G401.6 (cell line): ENCODE results near the gene HLA-F.

Source experiments
- FAIRE-seq: peaks from 2 replicates; lab custom pipeline; 2012; peaks lifted over from hg19 to GRCh38; lab: Jason Lieb, UNC

The HLA-F gene

GRCh38 chr6:29723262-29723665 lies at the start of gene HLA-F:
HLA-F (plus strand) TSS chr6:29723434; CDS start chr6:29723464, 30 bp downstream.
- no peak for FAIRE-seq

- FAIRE-seq = no peak
These were observed 49.2 kb upstream of the HLA-F start for GRCh38 chr6:29674008-29674407.

GRCh38 chr6:29675561-29675960 lies 47.7 kb upstream of the HLA-F start:
- FAIRE-seq = no peak

GRCh38 chr6:29676981-29677601 lies 46.1 kb upstream of the HLA-F start:
- FAIRE-seq = no peak

GRCh38 chr6:29678114-29678513 lies 45.1 kb upstream of the HLA-F start:
- no peak for FAIRE-seq

GRCh38 chr6:29679962-29680361 lies 43.3 kb upstream of the HLA-F start:
- FAIRE-seq = no peak

GRCh38 chr6:29680416-29680815 lies 42.8 kb upstream of the HLA-F start:
- no peak for FAIRE-seq

- FAIRE-seq = no peak
These were observed 42.3 kb upstream of the HLA-F start, which contains the start of gene ZFP57 for GRCh38 chr6:29680904-29681303. ZFP57 (minus strand) TSS chr6:29681152; CDS start chr6:29677003, 4,149 bp downstream.

GRCh38 chr6:29681811-29682210 lies 41.4 kb upstream of the HLA-F start:
- FAIRE-seq = no peak

GRCh38 chr6:29685718-29686326 lies 37.4 kb upstream of the HLA-F start:
- no peak for FAIRE-seq

GRCh38 chr6:29694637-29695036 lies 28.6 kb upstream of the HLA-F start:
- FAIRE-seq = no peak

- FAIRE-seq = no peak
These were observed 26.8 kb upstream of the HLA-F start for GRCh38 chr6:29696147-29697125.

- no peak for FAIRE-seq
These were observed 20.6 kb upstream of the HLA-F start for GRCh38 chr6:29702519-29703103.

GRCh38 chr6:29705389-29706231 lies 17.6 kb upstream of the HLA-F start:
- no peak for FAIRE-seq

GRCh38 chr6:29708432-29709179 lies 14.6 kb upstream of the HLA-F start:
- no peak for FAIRE-seq

GRCh38 chr6:29709188-29709587 lies 14.0 kb upstream of the HLA-F start:
- FAIRE-seq = no peak

GRCh38 chr6:29710281-29710941 lies 12.8 kb upstream of the HLA-F start:
- no peak for FAIRE-seq

- FAIRE-seq = no peak
These were observed 2.4 kb upstream of the HLA-F start for GRCh38 chr6:29720863-29721262.

- FAIRE-seq = no peak
These were observed 693 bp downstream of the HLA-F start for GRCh38 chr6:29723666-29724588.
